Endodermal cell (in vitro differentiated cells): ENCODE data around the gene KIAA1217. TPM values are rescaled to one million over a fixed set of nuclear protein-coding genes. Genes with fewer than 3 reads are reported as not detected.

Experiments used
- DNase-seq: peaks from one replicate; pipeline ENCODE4 v3.0.0-alpha.2; 2017
- H3K27ac ChIP-seq: 2 replicates; pipeline ENCODE4 v1.5.1; 2013; ENCODE audit warnings: mild to moderate bottlenecking, low read depth, low read length, moderate library complexity
- H3K27me3 ChIP-seq: 2 replicates; pipeline ENCODE4 v1.6.1; 2013; ENCODE audit warnings: mild to moderate bottlenecking, low read length, moderate library complexity; ENCODE audit not compliant: insufficient read depth, control insufficient read depth, poor library complexity, severe bottlenecking
- H3K36me3 ChIP-seq: 2 replicates; pipeline ENCODE4 v1.7.0; 2013; ENCODE audit warnings: mild to moderate bottlenecking, low read length, moderate library complexity; ENCODE audit not compliant: control insufficient read depth, insufficient read depth
- H3K4me1 ChIP-seq: one replicate; pipeline ENCODE4 v1.7.0; 2013; ENCODE audit warnings: low read length; ENCODE audit not compliant: control insufficient read depth, insufficient read depth
- H3K4me3 ChIP-seq: 2 replicates; pipeline ENCODE4 v1.5.1; 2013; ENCODE audit warnings: mild to moderate bottlenecking, low read length, moderate library complexity
- H3K9ac ChIP-seq: 2 replicates; pipeline ENCODE4 v1.6.1; 2013; ENCODE audit warnings: mild to moderate bottlenecking, low read length, moderate library complexity; ENCODE audit not compliant: poor library complexity, severe bottlenecking; ENCODE audit errors: extremely low read depth
- H3K9me3 ChIP-seq: 2 replicates; pipeline ENCODE4 v1.6.1; 2013; ENCODE audit warnings: mild to moderate bottlenecking, low read length, moderate library complexity; ENCODE audit not compliant: control insufficient read depth
- H3K27ac Mint-ChIP-seq: 2 replicates; pipeline ENCODE4 v1.8.0; 2020; ENCODE audit warnings: mixed read lengths
- H3K27me3 Mint-ChIP-seq: 2 replicates; pipeline ENCODE4 v1.8.0; 2021; ENCODE audit warnings: mild to moderate bottlenecking, mixed read lengths; ENCODE audit not compliant: insufficient read depth
- H3K36me3 Mint-ChIP-seq: 2 replicates; pipeline ENCODE4 v1.8.0; 2020; ENCODE audit warnings: low read depth, mixed read lengths
- H3K4me1 Mint-ChIP-seq: 2 replicates; pipeline ENCODE4 v1.8.0; 2020; ENCODE audit warnings: mixed read lengths
- H3K4me3 Mint-ChIP-seq: 2 replicates; pipeline ENCODE4 v1.8.0; 2020; ENCODE audit warnings: mild to moderate bottlenecking, moderate library complexity, mixed read lengths
- H3K9me3 Mint-ChIP-seq: 2 replicates; pipeline ENCODE4 v1.8.0; 2020; ENCODE audit warnings: mild to moderate bottlenecking, mixed read lengths
- WGBS, 2 experiments: methylation state at CpG; one replicate each; pipeline versions ENCODE4 v1.1.5 to v1.1.7; 2013; ENCODE audit warnings: missing lambda C conversion rate in 2 of 2, mixed read lengths in 1 of 2; ENCODE audit not compliant: insufficient coverage in 1 of 2, insufficient read length in 1 of 2; 5-methylcytosine and 5-hydroxymethylcytosine counted together
- total RNA-seq, 2 donors: library from RNA; stranded (reverse); fragmentation: NEBNext Ultra II Directional in 1 of 2; extraction: Animal tissue kit (Norgen Biotek cat#: 25700) in 1 of 2; gene quantifications; 2 replicates in 1 of 2; 3 replicates in 1 of 2; pipeline ENCODE4 v1.2.1, GENCODE V29; 2021
- TF ChIP-seq, protein P1 (sequence below): fragments of 200-600 bp; sonication (generic); conservative IDR thresholded peaks from 2 replicates; pipeline ENCODE4 v1.5.0; 2021; ENCODE audit warnings: antibody characterized with exemption, mild to moderate bottlenecking

KIAA1217 gene
- total RNA-seq, 2 donors from 2014 or later, result 25.4 to 27.2 TPM

DNA sequence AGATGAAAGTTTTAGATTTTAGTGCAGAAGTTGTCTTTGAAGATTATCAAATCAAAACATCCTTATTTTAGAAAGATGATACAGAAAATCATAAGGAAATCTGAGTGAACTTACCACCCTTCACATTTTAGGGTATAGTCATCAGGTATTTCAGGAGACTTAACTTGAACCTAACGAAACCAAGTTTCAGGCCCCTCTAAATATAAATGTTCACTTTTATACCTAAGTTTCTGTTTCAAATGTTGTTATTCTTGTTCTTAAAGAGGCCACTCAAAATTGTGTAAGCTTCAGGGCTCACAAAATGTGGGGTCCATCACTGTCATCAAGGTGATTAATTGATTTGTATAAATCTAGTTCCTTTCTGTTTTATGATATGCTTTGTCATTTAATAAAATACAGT lies 216.2 kb downstream of the KIAA1217 start:
- Histone ChIP-seq H3K4me3 (no peak overlapping the region), H3K9me3 (no peaks in the 10 kb centered on the region), H3K9ac (no peak overlapping the region), H3K27ac (no peak overlapping the region), H3K4me1 (no peaks in the 10 kb centered on the region), H3K36me3 (no peaks in the 10 kb centered on the region), H3K27me3 (no peaks in the 10 kb centered on the region)
- Mint-ChIP-seq H3K4me1 (no peaks in the 10 kb centered on the region), H3K4me3 (no peak overlapping the region), H3K27ac (no peak overlapping the region), H3K27me3 (no peaks in the 10 kb centered on the region), H3K36me3 (peaks cover 3% of the 10 kb centered on the region), H3K9me3 (no peaks in the 10 kb centered on the region)
- TF ChIP-seq, protein P1, sequence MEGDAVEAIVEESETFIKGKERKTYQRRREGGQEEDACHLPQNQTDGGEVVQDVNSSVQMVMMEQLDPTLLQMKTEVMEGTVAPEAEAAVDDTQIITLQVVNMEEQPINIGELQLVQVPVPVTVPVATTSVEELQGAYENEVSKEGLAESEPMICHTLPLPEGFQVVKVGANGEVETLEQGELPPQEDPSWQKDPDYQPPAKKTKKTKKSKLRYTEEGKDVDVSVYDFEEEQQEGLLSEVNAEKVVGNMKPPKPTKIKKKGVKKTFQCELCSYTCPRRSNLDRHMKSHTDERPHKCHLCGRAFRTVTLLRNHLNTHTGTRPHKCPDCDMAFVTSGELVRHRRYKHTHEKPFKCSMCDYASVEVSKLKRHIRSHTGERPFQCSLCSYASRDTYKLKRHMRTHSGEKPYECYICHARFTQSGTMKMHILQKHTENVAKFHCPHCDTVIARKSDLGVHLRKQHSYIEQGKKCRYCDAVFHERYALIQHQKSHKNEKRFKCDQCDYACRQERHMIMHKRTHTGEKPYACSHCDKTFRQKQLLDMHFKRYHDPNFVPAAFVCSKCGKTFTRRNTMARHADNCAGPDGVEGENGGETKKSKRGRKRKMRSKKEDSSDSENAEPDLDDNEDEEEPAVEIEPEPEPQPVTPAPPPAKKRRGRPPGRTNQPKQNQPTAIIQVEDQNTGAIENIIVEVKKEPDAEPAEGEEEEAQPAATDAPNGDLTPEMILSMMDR, result no peak
- DNase-seq, result no peak
- WGBS, 2 experiments, result 100% methylated on average over 1 of the region's 1 CpG; no CpG with 5 or more reads in 1 of the 2 experiments

DNA sequence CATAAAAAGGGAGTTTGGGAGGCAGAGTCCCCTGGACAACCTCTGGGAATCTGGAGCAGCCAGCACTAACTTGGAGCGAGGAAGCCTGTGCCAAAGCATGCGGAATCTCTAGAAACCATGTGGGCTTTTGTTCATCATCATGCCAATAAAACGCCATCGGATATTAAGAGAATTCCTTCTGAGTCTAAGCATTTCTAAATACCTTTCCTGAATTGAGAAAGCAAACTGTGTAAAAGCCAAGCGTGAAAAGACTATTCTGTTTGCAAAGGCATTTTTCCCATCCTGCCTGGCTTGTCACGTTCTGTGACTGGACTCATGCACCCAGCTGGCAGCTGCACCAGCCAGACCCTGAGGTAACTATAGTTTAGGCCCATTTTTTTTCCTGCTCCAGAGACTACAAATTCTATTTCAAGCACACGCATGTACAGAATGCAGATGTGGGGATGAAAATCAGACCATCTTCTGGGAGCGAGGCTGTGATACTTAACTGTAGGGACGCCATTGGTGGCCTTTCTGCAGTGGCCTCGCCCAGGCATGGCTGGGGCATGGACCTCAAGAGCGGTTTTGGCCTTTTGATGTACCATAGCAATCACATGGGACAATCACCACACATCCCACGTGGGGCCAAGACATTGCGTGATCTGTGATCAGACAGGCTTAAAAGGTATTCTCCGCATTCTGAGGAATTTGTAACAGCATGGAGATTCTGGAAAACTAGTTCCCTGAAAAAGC lies 218.9 kb downstream of the KIAA1217 start:
- H3K36me3 ChIP-seq, result no peaks in the 10 kb centered on the region
- no peaks in the 10 kb centered on the region for H3K9me3 Mint-ChIP-seq
- no peak for DNase-seq
- no peaks in the 10 kb centered on the region for H3K27me3 ChIP-seq
- 94 to 95% methylated on average over 13 to 14 of the region's 14 CpGs for WGBS, 2 experiments
- peaks cover 2% of the 10 kb centered on the region for H3K36me3 Mint-ChIP-seq
- no peak overlapping the region for H3K27ac Mint-ChIP-seq
- H3K9ac ChIP-seq, result no peak overlapping the region
- TF ChIP-seq, protein P1, result no peak
- no peak overlapping the region for H3K27ac ChIP-seq
- H3K4me1 ChIP-seq, result no peaks in the 10 kb centered on the region
- no peaks in the 10 kb centered on the region for H3K9me3 ChIP-seq
- no peaks in the 10 kb centered on the region for H3K27me3 Mint-ChIP-seq
- H3K4me3 ChIP-seq, result no peak overlapping the region
- H3K4me1 Mint-ChIP-seq, result no peaks in the 10 kb centered on the region
- no peak overlapping the region for H3K4me3 Mint-ChIP-seq

DNA sequence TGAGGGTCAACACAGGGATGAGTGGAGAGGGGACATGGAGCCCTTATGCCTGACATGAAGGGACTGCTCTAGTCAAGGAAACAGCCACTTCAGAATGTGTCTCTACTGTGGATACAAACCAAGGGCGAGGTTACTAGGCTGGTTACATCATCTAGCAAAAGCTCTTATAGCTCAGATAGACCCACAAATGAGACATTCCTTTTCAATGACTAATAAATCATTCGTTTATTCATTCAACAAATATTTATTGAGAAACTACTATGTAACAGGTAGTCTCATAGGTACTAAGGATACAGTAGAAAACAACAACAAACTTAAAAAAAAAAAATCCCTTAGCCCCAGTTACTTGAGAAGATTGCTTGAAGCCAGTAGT lies 219.5 kb downstream of the KIAA1217 start:
- Histone ChIP-seq H3K9ac (no peak overlapping the region), H3K4me3 (no peak overlapping the region), H3K4me1 (no peaks in the 10 kb centered on the region), H3K27me3 (no peaks in the 10 kb centered on the region), H3K36me3 (no peaks in the 10 kb centered on the region), H3K27ac (no peak overlapping the region), H3K9me3 (no peaks in the 10 kb centered on the region)
- Mint-ChIP-seq H3K4me1 (no peaks in the 10 kb centered on the region), H3K36me3 (peaks cover 6% of the 10 kb centered on the region), H3K9me3 (no peaks in the 10 kb centered on the region), H3K4me3 (no peak overlapping the region), H3K27me3 (no peaks in the 10 kb centered on the region), H3K27ac (no peak overlapping the region)
- WGBS, 2 experiments, result 81 to 100% methylated on average over 1 to 2 of the region's 2 CpGs
- DNase-seq, result no peak
- TF ChIP-seq, protein P1, result no peak
